DOHH2 (cell line): ENCODE results near the gene B3GALT5.

Experiments used
- H3F3A ChIP-seq: fragments of 200-600 bp; sonication (generic), shearing (Covaris generic); 2 replicates; pipeline ENCODE4 v1.6.0; 2016; ENCODE audit warnings: antibody characterized with exemption, mild to moderate bottlenecking; ENCODE audit not compliant: control insufficient read depth, insufficient read depth
- H3K27ac ChIP-seq: fragments of 200-600 bp; sonication (generic); 2 replicates; pipeline ENCODE4 v1.5.1; 2014; ENCODE audit warnings: low read depth, mild to moderate bottlenecking, low read length, moderate library complexity
- H3K27me3 ChIP-seq: fragments of 200-600 bp; sonication (generic); 2 replicates; pipeline ENCODE4 v1.6.1; 2014; ENCODE audit warnings: mild to moderate bottlenecking, low read length, mixed read lengths; ENCODE audit not compliant: control insufficient read depth
- H3K36me3 ChIP-seq: fragments of 200-600 bp; sonication (generic); 2 replicates; pipeline ENCODE4 v1.6.1; 2014; ENCODE audit warnings: mild to moderate bottlenecking, low read length, moderate library complexity, mixed read lengths; ENCODE audit not compliant: control insufficient read depth
- H3K4me1 ChIP-seq: fragments of 200-600 bp; sonication (generic); 2 replicates; pipeline ENCODE4 v1.6.1; 2014; ENCODE audit warnings: mild to moderate bottlenecking, low read length, mixed read lengths; ENCODE audit not compliant: control insufficient read depth
- H3K4me2 ChIP-seq: fragments of 200-600 bp; sonication (generic); 2 replicates; pipeline ENCODE4 v1.6.0; 2014; ENCODE audit warnings: mild to moderate bottlenecking, low read length, moderate library complexity
- H3K4me3 ChIP-seq: fragments of 200-600 bp; sonication (generic); 2 replicates; pipeline ENCODE4 v1.5.1; 2014; ENCODE audit warnings: mild to moderate bottlenecking, low read length, mixed read lengths
- H3K79me2 ChIP-seq: fragments of 200-600 bp; sonication (generic); 2 replicates; pipeline ENCODE4 v1.6.1; 2014; ENCODE audit warnings: mild to moderate bottlenecking, low read length, mixed read lengths; ENCODE audit not compliant: control insufficient read depth
- H3K9me2 ChIP-seq: fragments of 200-600 bp; sonication (generic); replicated peaks from 2 replicates; pipeline ENCODE4 v1.6.1; 2014; ENCODE audit warnings: mild to moderate bottlenecking, low read length, mixed read lengths; ENCODE audit not compliant: control insufficient read depth
- H3K9me3 ChIP-seq: fragments of 200-600 bp; sonication (generic); 2 replicates; pipeline ENCODE4 v1.6.1; 2014; ENCODE audit warnings: antibody characterized with exemption, low read length, mixed read lengths; ENCODE audit not compliant: control insufficient read depth, insufficient read depth
- H4K20me1 ChIP-seq: fragments of 200-600 bp; sonication (generic); 2 replicates; pipeline ENCODE4 v1.6.0; 2014; ENCODE audit warnings: low read depth, mild to moderate bottlenecking, antibody characterized with exemption, low read length, moderate library complexity; ENCODE audit not compliant: control insufficient read depth, insufficient read depth
- EZH2phosphoT487 ChIP-seq: fragments of 200-600 bp; sonication (generic); IDR thresholded peaks from 2 replicates; pipeline ENCODE4 v1.6.1; 2017; ENCODE audit warnings: borderline replicate concordance, mild to moderate bottlenecking, antibody characterized with exemption, low read length, moderate library complexity, mixed read lengths
- TF ChIP-seq, protein P1 (sequence below): fragments of 200-600 bp; sonication (generic); IDR thresholded peaks from one replicate; pipeline ENCODE4 v1.5.1; 2014; ENCODE audit warnings: antibody characterized with exemption, mild to moderate bottlenecking, low read depth, low read length; ENCODE audit not compliant: poor library complexity, severe bottlenecking

B3GALT5 gene

DNA sequence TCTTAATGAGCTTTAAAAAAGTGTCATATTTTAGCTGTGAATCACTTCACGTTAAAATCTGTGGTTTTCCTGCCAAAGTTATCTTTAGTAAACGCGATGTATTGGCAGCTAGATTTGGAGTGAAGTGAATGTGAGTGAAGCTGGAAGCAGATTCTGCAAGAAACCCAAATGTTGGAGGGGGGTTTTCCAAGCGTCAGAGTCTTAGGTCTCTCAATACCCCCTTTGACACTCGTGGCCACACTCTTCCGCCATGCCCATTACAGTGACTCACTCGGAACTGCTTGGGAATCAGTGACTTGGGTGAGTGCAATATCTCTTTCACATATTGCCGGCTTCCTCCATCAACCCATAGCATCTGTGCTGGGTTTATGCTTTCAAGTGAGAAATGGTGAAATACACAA, 17.5 kb downstream of the B3GALT5 start:
- H3K4me3 ChIP-seq = no peak overlapping the region
- H3K4me1 ChIP-seq = no peaks in the 10 kb centered on the region
- 0 out of 2 replicates have a peak, but pooled peaks cover 3% of the 10 kb centered on the region for H3K27me3 ChIP-seq
- no peaks in the 10 kb centered on the region for H3K79me2 ChIP-seq
- H3K9me2 ChIP-seq = no peaks in the 10 kb centered on the region
- H3K27ac ChIP-seq = no peak overlapping the region
- H4K20me1 ChIP-seq = no peaks in the 10 kb centered on the region
- H3F3A ChIP-seq = no peaks in the 10 kb centered on the region
- H3K4me2 ChIP-seq = no peak overlapping the region
- no peak for TF ChIP-seq EZH2phosphoT487
- TF ChIP-seq, protein P1, sequence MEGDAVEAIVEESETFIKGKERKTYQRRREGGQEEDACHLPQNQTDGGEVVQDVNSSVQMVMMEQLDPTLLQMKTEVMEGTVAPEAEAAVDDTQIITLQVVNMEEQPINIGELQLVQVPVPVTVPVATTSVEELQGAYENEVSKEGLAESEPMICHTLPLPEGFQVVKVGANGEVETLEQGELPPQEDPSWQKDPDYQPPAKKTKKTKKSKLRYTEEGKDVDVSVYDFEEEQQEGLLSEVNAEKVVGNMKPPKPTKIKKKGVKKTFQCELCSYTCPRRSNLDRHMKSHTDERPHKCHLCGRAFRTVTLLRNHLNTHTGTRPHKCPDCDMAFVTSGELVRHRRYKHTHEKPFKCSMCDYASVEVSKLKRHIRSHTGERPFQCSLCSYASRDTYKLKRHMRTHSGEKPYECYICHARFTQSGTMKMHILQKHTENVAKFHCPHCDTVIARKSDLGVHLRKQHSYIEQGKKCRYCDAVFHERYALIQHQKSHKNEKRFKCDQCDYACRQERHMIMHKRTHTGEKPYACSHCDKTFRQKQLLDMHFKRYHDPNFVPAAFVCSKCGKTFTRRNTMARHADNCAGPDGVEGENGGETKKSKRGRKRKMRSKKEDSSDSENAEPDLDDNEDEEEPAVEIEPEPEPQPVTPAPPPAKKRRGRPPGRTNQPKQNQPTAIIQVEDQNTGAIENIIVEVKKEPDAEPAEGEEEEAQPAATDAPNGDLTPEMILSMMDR = no peak
- no peaks in the 10 kb centered on the region for H3K36me3 ChIP-seq
- no peaks in the 10 kb centered on the region for H3K9me3 ChIP-seq

DNA sequence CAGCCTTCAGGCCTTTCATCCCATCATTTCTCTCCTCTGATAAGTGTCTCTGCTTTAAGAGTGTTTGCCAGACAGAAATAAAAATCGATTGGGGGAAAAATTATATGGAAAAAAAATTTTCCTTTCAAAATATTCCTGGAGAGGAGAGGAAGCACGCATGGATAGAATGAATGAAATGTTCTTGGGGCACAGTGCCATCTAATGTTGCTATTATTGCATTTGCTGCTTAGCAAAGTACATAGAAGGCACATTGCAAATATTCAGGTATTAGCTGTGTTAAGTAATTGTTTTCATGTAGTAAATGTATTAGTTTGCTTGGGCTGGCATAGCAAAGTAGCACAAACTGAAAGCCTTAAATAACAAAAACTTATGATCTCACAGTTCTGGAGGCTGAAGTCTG, 18.1 kb downstream of the B3GALT5 start:
- Histone ChIP-seq H3K4me2 (no peak overlapping the region), H3F3A (no peaks in the 10 kb centered on the region), H3K27me3 (0 out of 2 replicates have a peak, but pooled peaks cover 3% of the 10 kb centered on the region), H4K20me1 (no peaks in the 10 kb centered on the region), H3K27ac (no peak overlapping the region), H3K9me3 (no peaks in the 10 kb centered on the region), H3K4me1 (no peaks in the 10 kb centered on the region), H3K36me3 (no peaks in the 10 kb centered on the region), H3K9me2 (no peaks in the 10 kb centered on the region), H3K4me3 (no peak overlapping the region), H3K79me2 (no peaks in the 10 kb centered on the region)
- no peak for TF ChIP-seq EZH2phosphoT487
- TF ChIP-seq, protein P1 = no peak

DNA sequence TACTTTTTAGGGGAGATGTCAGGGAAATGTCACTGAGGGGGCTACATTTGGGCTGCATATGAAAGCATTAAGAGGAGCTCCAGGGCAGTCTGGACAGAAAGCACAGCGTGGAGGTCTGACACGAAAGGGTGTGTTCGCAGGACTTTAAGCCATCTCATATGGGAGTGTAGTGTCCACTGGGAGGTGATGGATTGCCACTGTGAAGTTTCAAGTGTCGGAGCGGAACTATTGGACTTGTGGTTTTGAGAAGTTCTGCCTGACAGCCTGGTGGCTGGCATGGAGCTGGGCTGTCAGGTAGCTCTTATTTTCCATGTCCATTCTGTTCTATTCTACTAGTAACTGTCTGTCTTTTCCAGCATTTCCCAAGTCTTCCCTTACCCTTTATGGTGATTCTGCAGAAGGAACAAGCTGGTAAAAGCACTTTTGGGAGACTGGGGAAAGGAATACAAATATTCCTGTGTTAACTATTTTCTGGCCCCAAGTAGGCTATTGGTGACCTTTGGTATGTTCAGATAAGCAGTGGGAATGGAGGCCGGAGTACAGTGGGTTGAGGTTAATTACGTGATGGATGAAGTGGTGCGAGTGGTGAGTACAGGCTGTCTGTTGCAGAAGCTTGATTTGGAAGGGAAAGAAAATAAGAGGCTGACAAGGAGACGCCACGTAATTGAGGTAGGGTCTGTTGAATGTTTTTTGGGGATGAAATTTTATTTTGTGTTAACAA, 19.3 kb downstream of the B3GALT5 start:
- no peaks in the 10 kb centered on the region for H3K36me3 ChIP-seq
- no peaks in the 10 kb centered on the region for H3K9me3 ChIP-seq
- H3K27me3 ChIP-seq = 0 out of 2 replicates have a peak, but pooled peaks cover 3% of the 10 kb centered on the region
- H4K20me1 ChIP-seq = no peaks in the 10 kb centered on the region
- no peaks in the 10 kb centered on the region for H3K9me2 ChIP-seq
- no peak overlapping the region for H3K4me3 ChIP-seq
- H3K79me2 ChIP-seq = no peaks in the 10 kb centered on the region
- no peaks in the 10 kb centered on the region for H3F3A ChIP-seq
- H3K4me2 ChIP-seq = no peak overlapping the region
- no peaks in the 10 kb centered on the region for H3K4me1 ChIP-seq
- TF ChIP-seq, protein P1 = no peak
- TF ChIP-seq EZH2phosphoT487 = no peak
- no peak overlapping the region for H3K27ac ChIP-seq
